Caco-2 (cell line): ENCODE measurements around the gene TMEM45A. TPM values are rescaled to one million over a fixed set of nuclear protein-coding genes. Genes with fewer than 3 reads are reported as not detected.

Experiments used
- BruUV-seq: library from RNA; stranded (reverse); fragments of 400-500 nt; replicated peaks from 2 replicates; lab custom pipeline; 2021; lab: Mats Ljungman, UMichigan
- CTCF ChIA-PET: fragments of 300-600 bp; sonication (Branson Sonifier 250); formaldehyde crosslinking; loops from one replicate; lab custom pipeline; 2022; ENCODE audit warnings: antibody characterized with exemption; lab: Charles Lee
- POLR2A ChIA-PET: fragments of 300-600 bp; sonication (Branson Sonifier 250); formaldehyde crosslinking; loops from one replicate; lab custom pipeline; 2022; ENCODE audit warnings: antibody characterized with exemption; lab: Charles Lee
- DNase-seq, 2 experiments: peaks; one replicate each; pipeline versions ENCODE4 v3.0.0 to v3.0.0-alpha.2; 2020 to 2022
- H3K27me3 ChIP-seq: replicated peaks from 2 replicates; pipeline ENCODE4 v1.6.0; 2011; ENCODE audit warnings: low read length; ENCODE audit not compliant: control insufficient read depth, insufficient read depth
- H3K36me3 ChIP-seq: 2 replicates; pipeline ENCODE4 v1.5.1; 2011; ENCODE audit warnings: low read length; ENCODE audit not compliant: control insufficient read depth, insufficient read depth
- H3K4me1 ChIP-seq: fragments of 250-450 bp; sonication (Bioruptor Pico); 2 replicates; pipeline ENCODE4 v1.5.1; 2020; ENCODE audit warnings: mild to moderate bottlenecking
- H3K4me3 ChIP-seq: 2 replicates; pipeline ENCODE4 v1.5.1; 2011; ENCODE audit warnings: low read depth, mild to moderate bottlenecking, control low read depth, low read length
- H3K9me3 ChIP-seq: fragments of 250-450 bp; sonication (Bioruptor Pico); 2 replicates; pipeline ENCODE4 v1.5.1; 2020; ENCODE audit warnings: mild to moderate bottlenecking, moderate library complexity
- H3K27ac Mint-ChIP-seq: one replicate; pipeline ENCODE4 v1.8.0; 2022; ENCODE audit warnings: mixed read lengths; ENCODE audit not compliant: unreplicated experiment
- H3K27me3 Mint-ChIP-seq: one replicate; pipeline ENCODE4 v1.8.0; 2022; ENCODE audit warnings: mixed read lengths; ENCODE audit not compliant: insufficient read depth, unreplicated experiment
- H3K36me3 Mint-ChIP-seq: one replicate; pipeline ENCODE4 v1.8.0; 2022; ENCODE audit warnings: mild to moderate bottlenecking, mixed read lengths; ENCODE audit not compliant: insufficient read depth, unreplicated experiment
- H3K4me1 Mint-ChIP-seq: one replicate; pipeline ENCODE4 v1.8.0; 2022; ENCODE audit warnings: low read depth, mixed read lengths; ENCODE audit not compliant: unreplicated experiment
- H3K4me3 Mint-ChIP-seq: one replicate; pipeline ENCODE4 v1.8.0; 2022; ENCODE audit warnings: mild to moderate bottlenecking, moderate library complexity, mixed read lengths; ENCODE audit not compliant: unreplicated experiment
- H3K9me3 Mint-ChIP-seq: one replicate; pipeline ENCODE4 v1.8.0; 2022; ENCODE audit warnings: mixed read lengths; ENCODE audit not compliant: unreplicated experiment
- intact Hi-C: fragments of 100-400 bp; cut with micrococcal nuclease; formaldehyde crosslinking; loops from one replicate; pipeline ENCODE4 v1.10.0; 2022; ENCODE audit not compliant: unreplicated experiment
- total RNA-seq: library from RNA; stranded (reverse); gene quantifications from 2 replicates; pipeline ENCODE4 v1.2.3, GENCODE V29; 2022
- TF ChIP-seq, protein P1 (sequence below), 2 experiments: fragments of 200-600 bp in 1 of 2; IDR thresholded peaks; 1 replicate in 1 of 2; 2 replicates in 1 of 2; pipeline versions ENCODE4 v1.5.1 to v1.8.0; 2011 to 2022; ENCODE audit warnings: antibody characterized with exemption in 1 of 2, control low read depth in 1 of 2, inconsistent platforms in 1 of 2, low read depth in 1 of 2, low read length in 1 of 2, mild to moderate bottlenecking in 1 of 2, moderate library complexity in 1 of 2; ENCODE audit not compliant: insufficient read depth in 1 of 2, severe bottlenecking in 1 of 2, unreplicated experiment in 1 of 2

Gene TMEM45A
- total RNA-seq, 1 experiment from 2014 or later, result 5.6 TPM

DNA sequence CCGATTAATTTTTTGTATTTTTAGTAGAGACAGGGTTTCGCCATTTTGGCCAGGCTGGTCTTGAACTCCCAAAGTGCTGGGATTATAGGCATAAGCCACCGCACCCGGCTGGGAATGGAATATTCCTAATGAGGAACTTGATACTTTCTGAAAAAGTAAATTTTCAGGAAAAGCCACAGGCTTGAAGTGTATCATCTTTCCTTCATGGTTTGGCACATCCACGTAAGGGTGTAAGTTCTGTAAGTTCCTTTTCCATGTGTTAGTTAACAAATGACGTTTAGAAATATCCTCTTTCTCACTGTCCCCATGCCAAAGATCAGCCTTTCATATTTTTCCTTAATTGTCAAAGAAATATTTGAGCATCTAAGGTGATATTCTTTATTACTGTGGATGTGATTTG is 24.9 kb downstream of the TMEM45A start:
- H3K9me3 Mint-ChIP-seq, result no peaks in the 10 kb centered on the region
- H3K4me3 ChIP-seq, result no peak overlapping the region
- BruUV-seq, result no TSS peak
- TF ChIP-seq, protein P1, sequence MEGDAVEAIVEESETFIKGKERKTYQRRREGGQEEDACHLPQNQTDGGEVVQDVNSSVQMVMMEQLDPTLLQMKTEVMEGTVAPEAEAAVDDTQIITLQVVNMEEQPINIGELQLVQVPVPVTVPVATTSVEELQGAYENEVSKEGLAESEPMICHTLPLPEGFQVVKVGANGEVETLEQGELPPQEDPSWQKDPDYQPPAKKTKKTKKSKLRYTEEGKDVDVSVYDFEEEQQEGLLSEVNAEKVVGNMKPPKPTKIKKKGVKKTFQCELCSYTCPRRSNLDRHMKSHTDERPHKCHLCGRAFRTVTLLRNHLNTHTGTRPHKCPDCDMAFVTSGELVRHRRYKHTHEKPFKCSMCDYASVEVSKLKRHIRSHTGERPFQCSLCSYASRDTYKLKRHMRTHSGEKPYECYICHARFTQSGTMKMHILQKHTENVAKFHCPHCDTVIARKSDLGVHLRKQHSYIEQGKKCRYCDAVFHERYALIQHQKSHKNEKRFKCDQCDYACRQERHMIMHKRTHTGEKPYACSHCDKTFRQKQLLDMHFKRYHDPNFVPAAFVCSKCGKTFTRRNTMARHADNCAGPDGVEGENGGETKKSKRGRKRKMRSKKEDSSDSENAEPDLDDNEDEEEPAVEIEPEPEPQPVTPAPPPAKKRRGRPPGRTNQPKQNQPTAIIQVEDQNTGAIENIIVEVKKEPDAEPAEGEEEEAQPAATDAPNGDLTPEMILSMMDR (IDR thresholded peaks at IDR 0.05; ENCODE audit: insufficient read depth in 1 of 2, low read depth in 1 of 2, low read length in 1 of 2, severe bottlenecking in 1 of 2, unreplicated experiment in 1 of 2), result no peak
- H3K4me1 Mint-ChIP-seq, result no peaks in the 10 kb centered on the region
- no peak for DNase-seq
- H3K36me3 Mint-ChIP-seq, result no peaks in the 10 kb centered on the region
- no peak overlapping the region for H3K27ac Mint-ChIP-seq
- H3K4me1 ChIP-seq, result no peaks in the 10 kb centered on the region
- H3K4me3 Mint-ChIP-seq, result no peak overlapping the region
- CTCF ChIA-PET, result no interaction called here
- no peaks in the 10 kb centered on the region for H3K27me3 Mint-ChIP-seq
- POLR2A ChIA-PET, result no interaction called here
- intact Hi-C loops, result no loop called here
- no peaks in the 10 kb centered on the region for H3K27me3 ChIP-seq
- H3K9me3 ChIP-seq, result no peaks in the 10 kb centered on the region
- H3K36me3 ChIP-seq, result no peaks in the 10 kb centered on the region

DNA sequence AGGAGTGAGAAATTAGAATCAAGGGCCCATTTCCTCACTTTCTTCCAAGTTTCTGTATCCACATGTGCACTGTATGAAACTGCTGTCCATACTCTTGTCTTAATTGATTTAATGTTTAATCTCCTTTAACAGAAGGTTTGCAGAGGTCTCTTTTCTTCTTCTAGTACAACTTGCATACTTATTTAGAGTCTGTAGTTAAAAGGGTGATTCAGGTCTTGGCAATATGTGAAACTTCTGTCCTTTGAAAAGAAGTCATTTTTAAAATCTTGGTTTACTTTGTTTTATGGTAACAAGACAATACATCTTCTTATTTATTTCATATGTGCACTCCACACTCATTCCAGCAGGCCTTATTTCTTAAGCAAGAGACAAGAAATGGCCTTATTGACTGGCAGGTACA is 25.8 kb downstream of the TMEM45A start:
- Mint-ChIP-seq H3K4me1 (no peaks in the 10 kb centered on the region), H3K36me3 (no peaks in the 10 kb centered on the region), H3K4me3 (no peak overlapping the region), H3K27ac (no peak overlapping the region), H3K27me3 (no peaks in the 10 kb centered on the region), H3K9me3 (no peaks in the 10 kb centered on the region)
- POLR2A ChIA-PET, result no interaction called here
- CTCF ChIA-PET, result no interaction called here
- H3K36me3 ChIP-seq, result no peaks in the 10 kb centered on the region
- TF ChIP-seq, protein P1 (IDR thresholded peaks at IDR 0.05; ENCODE audit: insufficient read depth in 1 of 2, low read depth in 1 of 2, low read length in 1 of 2, severe bottlenecking in 1 of 2, unreplicated experiment in 1 of 2), result no peak
- no peaks in the 10 kb centered on the region for H3K9me3 ChIP-seq
- no peaks in the 10 kb centered on the region for H3K4me1 ChIP-seq
- no peaks in the 10 kb centered on the region for H3K27me3 ChIP-seq
- intact Hi-C loops, result no loop called here
- no TSS peak for BruUV-seq
- DNase-seq, result no peak
- H3K4me3 ChIP-seq, result no peak overlapping the region

DNA sequence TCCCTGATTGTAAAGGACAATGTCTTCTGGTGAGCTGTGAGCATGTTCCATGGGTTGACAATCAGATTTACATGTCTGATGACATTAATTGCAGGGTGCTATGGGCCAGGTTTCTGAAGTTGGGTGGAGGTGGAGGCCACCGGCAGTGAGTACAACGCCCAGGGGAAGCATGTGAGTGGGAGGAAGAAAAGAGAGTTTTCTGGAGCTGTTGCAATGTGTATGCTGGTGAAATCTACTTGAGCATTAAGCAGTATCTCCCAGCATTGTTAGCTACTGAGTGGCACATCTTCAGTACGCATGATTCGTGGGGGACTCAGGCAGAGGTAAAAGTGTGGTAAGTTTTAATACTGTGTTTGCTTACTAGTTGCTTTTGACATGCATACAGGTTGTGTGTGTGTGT is 26.6 kb downstream of the TMEM45A start:
- no peaks in the 10 kb centered on the region for H3K9me3 Mint-ChIP-seq
- no TSS peak for BruUV-seq
- no peak overlapping the region for H3K4me3 Mint-ChIP-seq
- no peaks in the 10 kb centered on the region for H3K36me3 Mint-ChIP-seq
- no peaks in the 10 kb centered on the region for H3K27me3 ChIP-seq
- H3K4me3 ChIP-seq, result no peak overlapping the region
- ChIA-PET CTCF (interaction anchor here (0.7 kb wide), 1 partner anchor 171 kb away, joined by 3 read pairs; no protein-coding TSS in a partner anchor), POLR2A (no interaction called here)
- intact Hi-C loops, result no loop called here
- no peaks in the 10 kb centered on the region for H3K4me1 Mint-ChIP-seq
- DNase-seq, result no peak
- TF ChIP-seq, protein P1 (IDR thresholded peaks at IDR 0.05; ENCODE audit: insufficient read depth in 1 of 2, low read depth in 1 of 2, low read length in 1 of 2, severe bottlenecking in 1 of 2, unreplicated experiment in 1 of 2), result no peak
- no peak overlapping the region for H3K27ac Mint-ChIP-seq
- no peaks in the 10 kb centered on the region for H3K4me1 ChIP-seq
- H3K36me3 ChIP-seq, result no peaks in the 10 kb centered on the region
- H3K27me3 Mint-ChIP-seq, result no peaks in the 10 kb centered on the region
- H3K9me3 ChIP-seq, result no peaks in the 10 kb centered on the region
